MCF 10A (cell line): ENCODE measurements around the gene EFCAB10. TPM values are rescaled to one million over a fixed set of nuclear protein-coding genes. Genes with fewer than 3 reads are reported as not detected.
"Not testable (repeated sequence)": the region's sequence is repeated elsewhere in the genome, so short reads cannot be mapped to it uniquely, and the experiment has no call there.

Experiments
- BruUV-seq: library from RNA; stranded (reverse); fragments of 400-500 nt; replicated peaks from 2 replicates; lab custom pipeline; 2021; lab: Mats Ljungman, UMichigan
- CTCF ChIA-PET: fragments of 300-600 bp; sonication (Branson Sonifier 250); formaldehyde crosslinking; extraction: SDS; loops from one replicate; lab custom pipeline; 2021; ENCODE audit warnings: antibody characterized with exemption, inconsistent platforms; lab: Yijun Ruan, JAX
- POLR2A ChIA-PET: fragments of 300-600, 350-650 bp; sonication (Branson Sonifier 250); formaldehyde crosslinking; extraction: SDS; loops from one replicate; lab custom pipeline; 2020; ENCODE audit warnings: antibody characterized with exemption, inconsistent platforms; lab: Yijun Ruan, JAX
- DNase-seq: peaks from one replicate; pipeline ENCODE4 v3.0.0-alpha.2; 2018; ENCODE audit not compliant: unreplicated experiment
- H3K27ac Mint-ChIP-seq: one replicate; pipeline ENCODE4 v1.8.0; 2022; ENCODE audit warnings: mild to moderate bottlenecking, low read depth, mixed read lengths; ENCODE audit not compliant: unreplicated experiment
- H3K27me3 Mint-ChIP-seq: one replicate; pipeline ENCODE4 v1.8.0; 2022; ENCODE audit warnings: mixed read lengths; ENCODE audit not compliant: insufficient read depth, unreplicated experiment
- H3K36me3 Mint-ChIP-seq: one replicate; pipeline ENCODE4 v1.8.0; 2022; ENCODE audit warnings: mild to moderate bottlenecking, moderate library complexity, mixed read lengths; ENCODE audit not compliant: insufficient read depth, unreplicated experiment
- H3K4me1 Mint-ChIP-seq: one replicate; pipeline ENCODE4 v1.8.0; 2022; ENCODE audit warnings: mixed read lengths; ENCODE audit not compliant: insufficient read depth, unreplicated experiment
- H3K4me3 Mint-ChIP-seq: one replicate; pipeline ENCODE4 v1.8.0; 2022; ENCODE audit warnings: mild to moderate bottlenecking, moderate library complexity, mixed read lengths; ENCODE audit not compliant: unreplicated experiment
- H3K9me3 Mint-ChIP-seq: one replicate; pipeline ENCODE4 v1.8.0; 2022; ENCODE audit warnings: mixed read lengths; ENCODE audit not compliant: unreplicated experiment
- intact Hi-C: fragments of 100-400 bp; cut with micrococcal nuclease; formaldehyde crosslinking; loops from 2 replicates; pipeline ENCODE4 v1.14.1; 2022
- total RNA-seq: library from RNA; stranded (reverse); gene quantifications from 2 replicates; pipeline ENCODE4 v1.2.3, GENCODE V29; 2022
- TF ChIP-seq, protein P1 (sequence below): fragments of 200-600 bp; IDR thresholded peaks from one replicate; pipeline ENCODE4 v1.8.0; 2022; ENCODE audit warnings: antibody characterized with exemption, mild to moderate bottlenecking; ENCODE audit not compliant: unreplicated experiment

EFCAB10 gene
- total RNA-seq, 1 experiment from 2014 or later = not detected

DNA sequence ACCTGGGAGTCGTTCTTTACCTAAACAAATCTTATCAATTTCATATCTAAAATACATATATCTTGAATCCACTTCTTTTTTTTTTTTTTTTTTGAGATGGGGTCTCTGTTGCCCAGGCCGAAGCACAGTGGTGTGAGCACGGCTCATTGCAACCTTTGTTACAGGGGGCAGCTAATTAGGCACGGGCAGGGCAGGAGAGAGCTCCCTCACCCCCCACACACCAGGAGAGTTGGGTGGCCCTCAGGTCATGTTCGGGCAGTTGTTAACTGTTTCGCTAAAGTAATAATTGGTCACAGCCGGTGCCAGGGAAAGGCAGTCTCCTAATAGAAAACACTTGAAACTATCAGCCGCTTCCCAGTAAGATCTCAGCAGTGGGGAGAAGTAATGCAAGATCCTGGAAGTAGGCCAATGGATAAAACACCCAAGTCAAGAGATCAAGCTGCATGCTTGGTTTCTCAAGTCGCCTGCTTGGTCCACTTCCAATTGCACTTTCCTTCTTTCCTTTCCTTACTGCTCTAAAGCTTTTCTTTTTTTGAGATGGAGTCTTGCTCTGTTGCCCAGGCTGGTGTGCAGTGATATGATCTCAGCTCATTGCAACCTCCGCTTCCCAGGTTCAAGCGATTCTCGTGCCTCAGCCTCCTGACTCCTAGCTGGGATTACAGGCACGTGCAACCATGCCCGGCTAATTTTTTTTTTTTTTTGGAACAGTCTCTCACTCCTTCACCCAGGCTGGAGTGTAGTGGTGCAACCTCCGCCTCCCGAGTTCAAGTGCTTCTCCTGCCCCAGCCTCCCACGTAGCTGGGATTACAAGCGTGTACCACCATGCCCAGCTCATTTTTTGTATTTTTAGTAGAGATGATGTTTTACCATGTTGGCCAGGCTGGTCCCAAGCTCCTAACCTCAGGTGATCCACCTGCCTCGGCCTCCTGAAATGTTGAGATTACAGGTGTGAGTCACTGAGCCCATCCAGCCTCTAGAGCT, 21.3 kb upstream of the EFCAB10 start:
- intact Hi-C loops = no loop called here
- peaks cover 6% of the 10 kb centered on the region for H3K4me1 Mint-ChIP-seq
- no peaks in the 10 kb centered on the region for H3K27me3 Mint-ChIP-seq
- BruUV-seq = no TSS peak
- H3K9me3 Mint-ChIP-seq = no peaks in the 10 kb centered on the region
- no peak overlapping the region for H3K4me3 Mint-ChIP-seq
- TF ChIP-seq, protein P1, sequence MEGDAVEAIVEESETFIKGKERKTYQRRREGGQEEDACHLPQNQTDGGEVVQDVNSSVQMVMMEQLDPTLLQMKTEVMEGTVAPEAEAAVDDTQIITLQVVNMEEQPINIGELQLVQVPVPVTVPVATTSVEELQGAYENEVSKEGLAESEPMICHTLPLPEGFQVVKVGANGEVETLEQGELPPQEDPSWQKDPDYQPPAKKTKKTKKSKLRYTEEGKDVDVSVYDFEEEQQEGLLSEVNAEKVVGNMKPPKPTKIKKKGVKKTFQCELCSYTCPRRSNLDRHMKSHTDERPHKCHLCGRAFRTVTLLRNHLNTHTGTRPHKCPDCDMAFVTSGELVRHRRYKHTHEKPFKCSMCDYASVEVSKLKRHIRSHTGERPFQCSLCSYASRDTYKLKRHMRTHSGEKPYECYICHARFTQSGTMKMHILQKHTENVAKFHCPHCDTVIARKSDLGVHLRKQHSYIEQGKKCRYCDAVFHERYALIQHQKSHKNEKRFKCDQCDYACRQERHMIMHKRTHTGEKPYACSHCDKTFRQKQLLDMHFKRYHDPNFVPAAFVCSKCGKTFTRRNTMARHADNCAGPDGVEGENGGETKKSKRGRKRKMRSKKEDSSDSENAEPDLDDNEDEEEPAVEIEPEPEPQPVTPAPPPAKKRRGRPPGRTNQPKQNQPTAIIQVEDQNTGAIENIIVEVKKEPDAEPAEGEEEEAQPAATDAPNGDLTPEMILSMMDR = no peak
- H3K27ac Mint-ChIP-seq = no peak overlapping the region
- no peak for DNase-seq
- CTCF ChIA-PET = interaction anchor here (0.7 to 1.6 kb wide), 3 partner anchors 8 to 59 kb away, joined by 3 to 6 read pairs (median 4); no protein-coding TSS in a partner anchor
- no peaks in the 10 kb centered on the region for H3K36me3 Mint-ChIP-seq
- POLR2A ChIA-PET = interaction anchor here (1.3 kb wide), 1 partner anchor 13 kb away, joined by 6 read pairs; no protein-coding TSS in a partner anchor

DNA sequence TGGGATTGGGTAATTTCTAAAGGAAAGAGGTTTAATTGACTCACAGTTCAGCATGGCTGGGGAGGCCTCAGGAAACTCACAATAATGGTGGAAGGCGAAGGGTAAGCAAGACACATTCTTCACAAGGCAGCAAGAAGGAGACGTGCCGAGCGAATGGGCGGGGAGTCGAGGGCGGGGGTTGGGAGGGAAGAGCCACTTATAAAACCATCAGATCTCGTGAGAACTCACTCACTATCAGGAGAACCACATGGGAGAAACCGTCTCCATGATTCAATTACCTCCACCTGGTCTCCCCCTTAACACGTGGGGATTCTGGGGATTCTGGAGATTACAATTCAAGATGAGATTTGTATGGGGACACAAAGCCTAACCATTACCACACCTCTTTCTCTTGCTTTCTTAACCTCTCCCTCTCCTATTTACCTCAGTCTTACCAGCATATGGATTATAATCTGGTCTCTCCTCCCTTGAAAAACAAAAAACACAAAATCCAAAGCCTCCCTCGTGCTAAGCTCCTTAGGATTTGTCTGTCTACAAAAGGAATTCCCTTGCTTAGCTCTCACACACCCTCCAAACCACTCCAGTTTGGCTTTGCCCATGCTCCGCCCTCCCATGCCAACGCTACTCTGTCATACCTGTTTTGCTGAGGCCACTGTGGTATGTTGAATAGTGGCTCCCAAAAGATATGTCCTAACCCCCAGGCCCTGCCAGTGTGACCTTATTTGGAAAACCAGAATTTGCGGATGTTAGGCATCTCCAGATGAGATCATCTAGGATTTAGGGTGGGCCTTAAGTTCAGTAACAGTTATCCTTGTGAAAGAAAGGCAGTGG, 19.6 kb upstream of the EFCAB10 start:
- intact Hi-C loops = no loop called here
- no peak overlapping the region for H3K27ac Mint-ChIP-seq

DNA sequence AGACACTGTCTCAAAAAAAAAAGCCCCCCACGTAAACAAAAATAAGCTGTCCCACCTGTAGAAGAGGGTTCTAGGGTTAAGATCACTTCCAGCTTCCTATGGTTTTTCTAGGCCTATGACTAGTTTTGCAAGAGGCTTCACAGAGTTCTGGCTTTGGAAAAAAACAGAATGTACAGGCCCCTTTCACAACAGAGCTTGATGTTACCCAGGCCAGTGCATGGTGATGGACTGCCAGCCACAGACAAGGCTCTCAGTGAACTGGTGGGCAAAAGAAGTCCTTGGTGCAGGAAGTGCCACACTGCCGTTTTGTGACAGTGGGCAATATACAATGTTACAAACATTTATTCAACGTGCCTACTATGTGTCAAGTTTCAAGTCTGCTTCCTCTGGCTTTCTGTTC, 18.3 kb upstream of the EFCAB10 start:
- ChIA-PET POLR2A (no interaction called here), CTCF (interaction anchor here (0.6 kb wide), 1 partner anchor 673 kb away, joined by 3 read pairs; no protein-coding TSS in a partner anchor)
- no peak overlapping the region for H3K4me3 Mint-ChIP-seq
- no peaks in the 10 kb centered on the region for H3K9me3 Mint-ChIP-seq
- peak overlapping the region; percentile 64 for H3K27ac Mint-ChIP-seq
- no TSS peak for BruUV-seq
- no peaks in the 10 kb centered on the region for H3K36me3 Mint-ChIP-seq
- TF ChIP-seq, protein P1 = no peak
- intact Hi-C loops = no loop called here
- DNase-seq = no peak
- H3K4me1 Mint-ChIP-seq = peaks cover 6% of the 10 kb centered on the region
- H3K27me3 Mint-ChIP-seq = no peaks in the 10 kb centered on the region

More for the DNA sequence above, 19.6 kb upstream of the EFCAB10 start:
- Mint-ChIP-seq H3K36me3 (no peaks in the 10 kb centered on the region), H3K9me3 (no peaks in the 10 kb centered on the region), H3K4me1 (peaks cover 6% of the 10 kb centered on the region), H3K4me3 (no peak overlapping the region), H3K27me3 (no peaks in the 10 kb centered on the region)
- BruUV-seq = no TSS peak
- ChIA-PET CTCF (no interaction called here), POLR2A (interaction anchor here (0.6 to 1.2 kb wide), 2 partner anchors 9 to 14 kb away, joined by 3 read pairs; no protein-coding TSS in a partner anchor)
- TF ChIP-seq, protein P1 = no peak
- no peak for DNase-seq

DNA sequence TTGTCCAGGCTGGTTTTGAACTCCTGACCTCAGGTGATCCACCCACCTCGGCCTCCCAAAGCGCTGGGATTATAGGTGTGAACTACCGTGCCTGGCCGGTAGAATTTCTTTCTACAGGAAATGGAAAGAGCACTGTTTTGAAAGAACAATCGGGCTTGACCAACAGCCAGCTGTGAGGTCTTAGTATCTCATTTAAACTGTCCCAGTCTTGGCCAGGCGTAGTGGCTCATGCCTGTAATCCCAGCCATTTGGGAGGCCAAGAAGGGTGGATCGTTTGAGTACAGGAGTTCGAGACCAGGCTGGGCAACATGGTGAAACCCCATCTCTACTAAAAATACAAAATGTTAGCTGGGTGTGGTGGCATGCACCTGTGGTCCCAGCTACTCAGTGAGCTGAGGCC, 17.8 kb upstream of the EFCAB10 start:
- CTCF ChIA-PET, H3K4me1 Mint-ChIP-seq, H3K9me3 Mint-ChIP-seq, BruUV-seq, POLR2A ChIA-PET, DNase-seq, H3K27me3 Mint-ChIP-seq, H3K36me3 Mint-ChIP-seq, H3K4me3 Mint-ChIP-seq, intact Hi-C loops, H3K27ac Mint-ChIP-seq: not testable (repeated sequence)
